ENCODE data around the gene PIH1D1. TPM values are rescaled to one million over a fixed set of nuclear protein-coding genes. Genes with fewer than 3 reads are reported as not detected.
A peak's percentile ranks its signal among the peaks of the same experiment; 100 is the strongest.

PIH1D1 gene
- total RNA-seq, 6 experiments from 2014 or later, result 37.4 to 57.7 (median 43.4) TPM

DNA sequence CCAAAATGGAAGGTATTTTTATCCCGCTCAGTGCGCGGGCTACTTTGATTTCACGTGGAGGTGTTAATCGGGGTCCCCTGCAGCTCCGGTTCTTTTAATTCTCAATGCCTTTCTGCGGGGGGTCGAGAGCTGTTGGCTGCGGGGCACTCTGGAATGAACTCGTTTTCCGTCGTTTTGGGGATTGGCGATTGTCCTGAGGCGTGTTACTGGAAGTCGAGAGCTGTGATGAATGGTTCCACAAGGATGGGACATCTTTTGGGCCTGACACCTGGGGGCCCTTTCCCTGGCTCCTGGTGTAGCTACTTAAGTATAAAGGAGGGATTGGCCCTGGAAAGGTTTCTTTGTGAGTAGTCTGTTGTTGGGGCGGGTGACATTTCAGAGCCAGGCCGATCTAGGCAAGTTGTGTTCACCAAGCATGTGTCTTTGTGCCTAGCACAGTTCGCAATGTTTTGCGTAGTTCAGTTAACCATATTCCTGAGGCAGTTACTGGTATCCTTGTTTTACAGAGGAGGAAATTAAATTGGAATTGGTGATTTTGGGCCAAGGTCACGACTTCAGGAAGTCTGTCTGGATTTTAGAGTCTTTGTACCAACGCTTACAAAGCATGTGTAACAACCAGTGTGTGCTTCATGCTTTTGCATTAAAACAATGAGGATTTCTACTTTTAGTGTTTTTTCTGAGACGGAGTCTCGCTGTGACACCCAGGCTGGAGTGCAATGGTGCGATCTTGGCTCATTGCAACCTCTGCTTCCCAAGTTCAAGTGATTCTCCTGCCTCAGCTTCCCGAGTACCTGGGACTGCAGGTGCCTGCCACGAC lies 36.6 kb upstream of the PIH1D1 start:
- no peak for TF ChIP-seq POLR2A (IDR thresholded peaks at IDR 0.05)
- TF ChIP-seq, protein P1, sequence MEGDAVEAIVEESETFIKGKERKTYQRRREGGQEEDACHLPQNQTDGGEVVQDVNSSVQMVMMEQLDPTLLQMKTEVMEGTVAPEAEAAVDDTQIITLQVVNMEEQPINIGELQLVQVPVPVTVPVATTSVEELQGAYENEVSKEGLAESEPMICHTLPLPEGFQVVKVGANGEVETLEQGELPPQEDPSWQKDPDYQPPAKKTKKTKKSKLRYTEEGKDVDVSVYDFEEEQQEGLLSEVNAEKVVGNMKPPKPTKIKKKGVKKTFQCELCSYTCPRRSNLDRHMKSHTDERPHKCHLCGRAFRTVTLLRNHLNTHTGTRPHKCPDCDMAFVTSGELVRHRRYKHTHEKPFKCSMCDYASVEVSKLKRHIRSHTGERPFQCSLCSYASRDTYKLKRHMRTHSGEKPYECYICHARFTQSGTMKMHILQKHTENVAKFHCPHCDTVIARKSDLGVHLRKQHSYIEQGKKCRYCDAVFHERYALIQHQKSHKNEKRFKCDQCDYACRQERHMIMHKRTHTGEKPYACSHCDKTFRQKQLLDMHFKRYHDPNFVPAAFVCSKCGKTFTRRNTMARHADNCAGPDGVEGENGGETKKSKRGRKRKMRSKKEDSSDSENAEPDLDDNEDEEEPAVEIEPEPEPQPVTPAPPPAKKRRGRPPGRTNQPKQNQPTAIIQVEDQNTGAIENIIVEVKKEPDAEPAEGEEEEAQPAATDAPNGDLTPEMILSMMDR (IDR thresholded peaks at IDR 0.05), result no peak
- Histone ChIP-seq H3K9me3 (no peaks in the 10 kb centered on the region), H3K27me3 (no peaks in the 10 kb centered on the region), H3K36me3 (peaks cover 15 to 40% (median 27%) of the 10 kb centered on the region in 4 donors), H3K27ac (peak overlapping the region; percentile 33 to 81 (median 65)), H3K4me3 (peak overlapping the region; percentile 82 to 86 (median 84)), H3K4me1 (peaks cover 0 to 14% (median 5%) of the 10 kb centered on the region in 4 donors)
- 0% methylated on average over 21 of the region's 26 CpGs for WGBS (ENCODE audit: insufficient coverage, low coverage, low lambda C conversion rate, missing lambda C conversion rate)
- intact Hi-C loops (cut with DNase I), result no loop called here
- no peak for DNase-seq
- ATAC-seq, result no peak

DNA sequence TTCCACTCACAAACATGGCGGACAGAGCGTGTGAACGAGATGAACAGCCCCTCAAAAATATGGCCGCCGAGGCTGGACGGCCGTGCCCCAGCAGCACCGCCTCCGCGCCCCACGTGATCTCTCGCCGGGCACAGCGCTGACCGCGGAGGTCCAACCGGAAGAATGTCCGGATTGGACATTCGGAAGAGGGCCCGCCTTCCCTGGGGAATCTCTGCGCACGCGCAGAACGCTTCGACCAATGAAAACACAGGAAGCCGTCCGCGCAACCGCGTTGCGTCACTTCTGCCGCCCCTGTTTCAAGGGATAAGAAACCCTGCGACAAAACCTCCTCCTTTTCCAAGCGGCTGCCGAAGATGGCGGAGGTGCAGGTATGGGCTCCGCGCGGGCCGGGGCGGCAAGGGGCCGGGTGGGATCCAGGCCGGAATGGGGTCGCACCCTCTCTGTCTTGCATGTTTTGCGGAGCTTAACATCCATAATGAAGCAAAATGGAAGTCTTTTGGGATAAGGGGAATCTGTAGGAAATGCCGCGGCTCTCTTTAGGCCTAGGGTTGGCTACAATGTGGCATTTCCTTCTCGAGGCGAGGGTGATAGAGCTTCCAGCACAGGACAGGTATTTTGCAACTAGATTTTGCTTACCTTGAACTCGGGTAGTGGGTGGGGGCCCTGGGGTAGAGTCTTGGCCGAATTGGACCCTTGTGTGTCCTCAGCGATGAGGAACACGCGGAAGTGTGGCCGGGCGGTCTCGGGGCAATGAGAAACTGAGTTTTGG lies 35.8 kb upstream of the PIH1D1 start, which contains the start of gene RPL13A:
RPL13A (plus strand) TSS at position 332 of the 769 bp plus-strand sequence; CDS start at position 354, 22 bp downstream.
- Histone ChIP-seq H3K27me3 (no peaks in the 10 kb centered on the region), H3K27ac (peak within 1 kb of the TSS; percentile 54 to 81 (median 70)), H3K4me1 (peaks cover 0 to 14% (median 5%) of the 10 kb centered on the region in 4 donors), H3K9me3 (no peaks in the 10 kb centered on the region), H3K4me3 (peak within 1 kb of the TSS; percentile 82 to 86 (median 84)), H3K36me3 (peaks cover 15 to 33% (median 26%) of the 10 kb centered on the region in 4 donors)
- DNase-seq, result peak; percentile 100
- peak; percentile 93 to 98 (median 96) for ATAC-seq
- TF ChIP-seq, protein P1 (IDR thresholded peaks at IDR 0.05), result no peak
- TF ChIP-seq POLR2A (IDR thresholded peaks at IDR 0.05), result peak; percentile 98
- intact Hi-C loops (cut with DNase I), result no loop called here
- WGBS (ENCODE audit: insufficient coverage, low coverage, low lambda C conversion rate, missing lambda C conversion rate), result under 1% methylated on average over 43 of the region's 57 CpGs

DNA sequence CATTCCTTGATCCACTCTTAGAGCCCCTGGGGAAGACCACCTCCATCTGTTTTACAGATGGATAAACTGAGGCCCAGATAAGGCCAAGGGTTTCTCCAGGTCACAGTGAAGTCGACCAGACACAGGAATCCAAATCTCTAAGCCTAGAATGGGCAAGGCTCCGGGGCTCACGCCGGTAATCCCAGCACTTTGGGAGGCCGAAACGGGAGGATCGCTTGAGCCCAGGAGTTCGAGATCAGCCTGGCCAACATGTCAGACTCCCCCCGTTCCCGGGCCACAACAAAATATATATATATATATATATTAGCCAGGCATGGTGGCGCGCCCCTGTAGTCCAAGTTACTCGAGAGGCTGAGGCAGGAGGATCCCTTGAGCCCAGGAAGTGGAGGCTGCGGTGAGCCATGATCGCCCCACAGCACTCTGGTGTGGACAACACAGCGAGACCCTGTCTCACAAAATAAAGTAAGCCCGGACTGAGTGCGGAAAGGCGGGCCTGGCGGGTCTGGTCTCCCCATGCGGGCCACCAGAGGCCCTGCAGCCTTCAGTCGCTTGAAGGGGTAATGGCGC lies 35.2 kb upstream of the PIH1D1 start:
- Histone ChIP-seq H3K9me3 (no peaks in the 10 kb centered on the region), H3K4me1 (peaks cover 0 to 14% (median 5%) of the 10 kb centered on the region in 4 donors), H3K36me3 (peaks cover 9 to 27% (median 20%) of the 10 kb centered on the region in 4 donors), H3K4me3 (peak overlapping the region; percentile 19 to 43 (median 31)), H3K27ac (peak overlapping the region in 2 of 3 donors; percentile 54 to 70), H3K27me3 (no peaks in the 10 kb centered on the region)
- no peak for DNase-seq
- intact Hi-C loops (cut with DNase I), result no loop called here
- no peak for ATAC-seq
- TF ChIP-seq, protein P1 (IDR thresholded peaks at IDR 0.05), result no peak
- no peak for TF ChIP-seq POLR2A (IDR thresholded peaks at IDR 0.05)
- WGBS (ENCODE audit: insufficient coverage, low coverage, low lambda C conversion rate, missing lambda C conversion rate), result 11% methylated on average over 7 of the region's 23 CpGs

DNA sequence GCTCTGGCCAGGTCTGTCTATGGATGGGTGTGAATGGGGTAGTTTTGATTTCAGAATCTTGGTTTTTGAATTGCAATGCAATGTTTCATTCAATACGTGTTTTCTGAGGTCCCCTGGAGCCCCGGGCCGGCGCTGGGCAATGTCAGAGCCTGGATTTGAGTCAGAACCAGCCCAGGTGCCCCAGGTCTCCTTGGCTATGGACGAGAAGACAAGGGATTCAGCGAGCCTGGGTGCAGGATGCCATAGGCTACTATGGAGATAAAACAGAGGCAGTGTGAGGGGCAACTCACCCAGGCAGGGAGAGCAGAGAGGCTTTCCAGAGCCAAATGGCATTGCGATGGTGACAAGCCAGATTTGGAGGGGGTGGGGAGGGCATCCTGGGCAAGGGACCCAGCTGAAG lies 34.6 kb upstream of the PIH1D1 start:
- intact Hi-C loops (cut with DNase I), result no loop called here
- H3K9me3 ChIP-seq, result no peaks in the 10 kb centered on the region
- peaks cover 0 to 14% (median 5%) of the 10 kb centered on the region in 4 donors for H3K4me1 ChIP-seq
- H3K36me3 ChIP-seq, result peaks cover 3 to 21% (median 15%) of the 10 kb centered on the region in 4 donors
- TF ChIP-seq, protein P1 (IDR thresholded peaks at IDR 0.05), result no peak
- no peak for TF ChIP-seq POLR2A (IDR thresholded peaks at IDR 0.05)
- WGBS (ENCODE audit: insufficient coverage, low coverage, low lambda C conversion rate, missing lambda C conversion rate), result 84% methylated on average over 5 of the region's 7 CpGs
- no peak overlapping the region for H3K4me3 ChIP-seq
- H3K27me3 ChIP-seq, result no peaks in the 10 kb centered on the region
- DNase-seq, result no peak
- no peak overlapping the region for H3K27ac ChIP-seq
- ATAC-seq, result no peak

All from right lobe of liver (tissue), 6 donors.